Testis (tissue), 2 donors: ENCODE data around the gene ATL1.

ENCODE experiments used
- POLR2A ChIP-seq: fragments of 450-650 bp; IDR thresholded peaks from one replicate; pipeline ENCODE4 v1.6.1; 2017; ENCODE audit warnings: antibody characterized with exemption, mild to moderate bottlenecking, moderate library complexity
- TF ChIP-seq, protein P1 (sequence below), 3 experiments: fragments of 450-650 bp in 2 of 3; fragments of 200-600 bp in 1 of 3; sonication (generic) in 1 of 3; IDR thresholded peaks; one replicate each; pipeline ENCODE4 v1.5.1; 2016 to 2019; ENCODE audit warnings: antibody characterized with exemption in 3 of 3, mild to moderate bottlenecking in 2 of 3, moderate library complexity in 1 of 3

DNA sequence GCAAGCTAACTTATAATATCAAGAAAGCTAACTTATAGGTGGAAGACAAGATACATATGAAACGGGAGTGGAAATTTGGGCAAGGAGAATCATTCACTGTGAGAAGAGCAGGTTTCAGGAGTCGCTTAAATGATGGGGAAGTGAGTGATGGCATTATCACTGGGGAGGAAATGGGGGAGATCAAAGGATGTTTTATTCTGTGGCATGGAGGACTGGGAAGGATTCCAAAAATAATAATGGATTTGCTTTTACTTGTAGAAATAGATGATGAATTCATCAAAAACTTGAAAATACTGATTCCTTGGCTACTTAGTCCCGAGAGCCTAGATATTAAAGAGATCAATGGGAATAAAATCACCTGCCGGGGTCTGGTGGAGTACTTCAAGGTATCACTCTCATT is 60.4 kb downstream of the ATL1 start:
- TF ChIP-seq, protein P1, sequence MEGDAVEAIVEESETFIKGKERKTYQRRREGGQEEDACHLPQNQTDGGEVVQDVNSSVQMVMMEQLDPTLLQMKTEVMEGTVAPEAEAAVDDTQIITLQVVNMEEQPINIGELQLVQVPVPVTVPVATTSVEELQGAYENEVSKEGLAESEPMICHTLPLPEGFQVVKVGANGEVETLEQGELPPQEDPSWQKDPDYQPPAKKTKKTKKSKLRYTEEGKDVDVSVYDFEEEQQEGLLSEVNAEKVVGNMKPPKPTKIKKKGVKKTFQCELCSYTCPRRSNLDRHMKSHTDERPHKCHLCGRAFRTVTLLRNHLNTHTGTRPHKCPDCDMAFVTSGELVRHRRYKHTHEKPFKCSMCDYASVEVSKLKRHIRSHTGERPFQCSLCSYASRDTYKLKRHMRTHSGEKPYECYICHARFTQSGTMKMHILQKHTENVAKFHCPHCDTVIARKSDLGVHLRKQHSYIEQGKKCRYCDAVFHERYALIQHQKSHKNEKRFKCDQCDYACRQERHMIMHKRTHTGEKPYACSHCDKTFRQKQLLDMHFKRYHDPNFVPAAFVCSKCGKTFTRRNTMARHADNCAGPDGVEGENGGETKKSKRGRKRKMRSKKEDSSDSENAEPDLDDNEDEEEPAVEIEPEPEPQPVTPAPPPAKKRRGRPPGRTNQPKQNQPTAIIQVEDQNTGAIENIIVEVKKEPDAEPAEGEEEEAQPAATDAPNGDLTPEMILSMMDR (IDR thresholded peaks at IDR 0.05) = no peak
- TF ChIP-seq POLR2A = no peak
